Glutamatergic neuron (in vitro differentiated cells): Measurements from ENCODE around the gene PIGO. TPM values are rescaled to one million over a fixed set of nuclear protein-coding genes. Genes with fewer than 3 reads are reported as not detected.

Source experiments
- DNase-seq: peaks from one replicate; pipeline ENCODE4 v3.0.0; 2022
- H3K27ac Mint-ChIP-seq: one replicate; pipeline ENCODE4 v1.8.0; 2020; ENCODE audit warnings: mild to moderate bottlenecking, mixed read lengths, inconsistent platforms; ENCODE audit not compliant: unreplicated experiment
- H3K27me3 Mint-ChIP-seq: one replicate; pipeline ENCODE4 v1.8.0; 2020; ENCODE audit warnings: mild to moderate bottlenecking, moderate library complexity, mixed read lengths, inconsistent platforms; ENCODE audit not compliant: unreplicated experiment
- H3K36me3 Mint-ChIP-seq: one replicate; pipeline ENCODE4 v1.8.0; 2020; ENCODE audit warnings: mild to moderate bottlenecking, mixed read lengths, inconsistent platforms; ENCODE audit not compliant: unreplicated experiment
- H3K4me1 Mint-ChIP-seq: one replicate; pipeline ENCODE4 v1.8.0; 2020; ENCODE audit warnings: mild to moderate bottlenecking, low read depth, mixed read lengths, inconsistent platforms; ENCODE audit not compliant: unreplicated experiment
- H3K4me3 Mint-ChIP-seq: one replicate; pipeline ENCODE4 v1.8.0; 2020; ENCODE audit warnings: mild to moderate bottlenecking, mixed read lengths, inconsistent platforms; ENCODE audit not compliant: unreplicated experiment
- H3K9me3 Mint-ChIP-seq: one replicate; pipeline ENCODE4 v1.8.0; 2020; ENCODE audit warnings: mild to moderate bottlenecking, moderate library complexity, mixed read lengths, inconsistent platforms; ENCODE audit not compliant: unreplicated experiment
- total RNA-seq: library from RNA; stranded (reverse); fragmentation: NEBNext Ultra II Directional; extraction: Animal tissue kit (Norgen Biotek cat#: 25700); gene quantifications from one replicate; pipeline ENCODE4 v1.2.1, GENCODE V29; 2021; ENCODE audit not compliant: unreplicated experiment
- TF ChIP-seq, protein P1 (sequence below): fragments of 200-600 bp; sonication (generic); IDR thresholded peaks from one replicate; pipeline ENCODE4 v1.5.0; 2021; ENCODE audit not compliant: partially characterized antibody, unreplicated experiment

The PIGO gene
- total RNA-seq, 1 donor from 2014 or later, result 19.0 TPM

DNA sequence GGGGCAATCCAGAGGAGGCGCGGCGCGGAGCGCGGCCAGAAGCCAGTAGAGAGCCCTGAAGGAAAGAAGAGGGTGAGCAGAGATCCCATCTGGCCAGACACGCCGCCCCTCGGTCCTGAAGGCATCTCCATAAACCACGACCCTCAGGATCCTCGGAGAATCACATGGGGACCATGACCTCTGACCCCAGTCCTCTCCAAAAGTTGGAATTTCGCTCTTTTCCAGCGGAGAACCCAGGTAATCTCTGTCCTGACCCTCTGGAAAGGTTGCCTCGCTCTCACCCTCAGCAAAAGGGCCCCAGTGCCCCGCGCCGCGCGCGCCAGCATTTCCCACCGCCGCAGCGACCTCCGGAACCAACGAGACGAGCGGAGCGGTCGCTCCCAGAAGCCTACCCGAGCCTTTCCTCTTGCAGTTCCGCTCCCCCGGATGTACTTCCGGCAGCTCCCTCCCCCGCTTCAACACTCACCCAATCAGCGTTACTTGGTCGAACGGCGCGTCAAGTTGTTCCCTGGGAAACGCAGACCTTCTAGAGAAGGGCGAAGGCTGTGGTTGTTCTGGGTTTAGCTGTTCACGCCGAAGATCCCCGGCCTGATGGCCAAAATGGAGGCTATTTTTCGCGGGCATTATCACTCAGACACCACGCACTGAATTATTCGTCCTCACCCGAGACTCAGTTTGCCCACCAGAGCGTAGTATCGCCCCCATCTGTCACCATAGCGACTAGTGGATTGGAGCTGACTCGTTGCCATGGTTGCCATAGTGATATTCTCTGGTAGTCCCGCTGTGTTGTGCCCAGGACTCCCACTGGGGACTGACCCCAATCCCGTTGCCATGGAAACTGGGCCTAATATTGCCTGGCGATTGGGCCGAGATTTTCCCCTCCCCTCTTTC lies 6.6 kb upstream of the PIGO start, which contains the start of gene STOML2:
Gene STOML2, minus strand, starts transcription at position 363 of the 891 bp plus-strand sequence. Its CDS starts 37 bp downstream, at position 326.
- H3K4me3 Mint-ChIP-seq, result peak within 1 kb of the TSS; percentile 96
- peak; percentile 89 for DNase-seq
- H3K4me1 Mint-ChIP-seq, result peaks cover 22% of the 10 kb centered on the region
- peaks cover 8% of the 10 kb centered on the region for H3K27me3 Mint-ChIP-seq
- H3K27ac Mint-ChIP-seq, result peak within 1 kb of the TSS; percentile 86
- no peaks in the 10 kb centered on the region for H3K36me3 Mint-ChIP-seq
- TF ChIP-seq, protein P1, sequence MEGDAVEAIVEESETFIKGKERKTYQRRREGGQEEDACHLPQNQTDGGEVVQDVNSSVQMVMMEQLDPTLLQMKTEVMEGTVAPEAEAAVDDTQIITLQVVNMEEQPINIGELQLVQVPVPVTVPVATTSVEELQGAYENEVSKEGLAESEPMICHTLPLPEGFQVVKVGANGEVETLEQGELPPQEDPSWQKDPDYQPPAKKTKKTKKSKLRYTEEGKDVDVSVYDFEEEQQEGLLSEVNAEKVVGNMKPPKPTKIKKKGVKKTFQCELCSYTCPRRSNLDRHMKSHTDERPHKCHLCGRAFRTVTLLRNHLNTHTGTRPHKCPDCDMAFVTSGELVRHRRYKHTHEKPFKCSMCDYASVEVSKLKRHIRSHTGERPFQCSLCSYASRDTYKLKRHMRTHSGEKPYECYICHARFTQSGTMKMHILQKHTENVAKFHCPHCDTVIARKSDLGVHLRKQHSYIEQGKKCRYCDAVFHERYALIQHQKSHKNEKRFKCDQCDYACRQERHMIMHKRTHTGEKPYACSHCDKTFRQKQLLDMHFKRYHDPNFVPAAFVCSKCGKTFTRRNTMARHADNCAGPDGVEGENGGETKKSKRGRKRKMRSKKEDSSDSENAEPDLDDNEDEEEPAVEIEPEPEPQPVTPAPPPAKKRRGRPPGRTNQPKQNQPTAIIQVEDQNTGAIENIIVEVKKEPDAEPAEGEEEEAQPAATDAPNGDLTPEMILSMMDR, result no peak
- H3K9me3 Mint-ChIP-seq, result peaks cover 12% of the 10 kb centered on the region

DNA sequence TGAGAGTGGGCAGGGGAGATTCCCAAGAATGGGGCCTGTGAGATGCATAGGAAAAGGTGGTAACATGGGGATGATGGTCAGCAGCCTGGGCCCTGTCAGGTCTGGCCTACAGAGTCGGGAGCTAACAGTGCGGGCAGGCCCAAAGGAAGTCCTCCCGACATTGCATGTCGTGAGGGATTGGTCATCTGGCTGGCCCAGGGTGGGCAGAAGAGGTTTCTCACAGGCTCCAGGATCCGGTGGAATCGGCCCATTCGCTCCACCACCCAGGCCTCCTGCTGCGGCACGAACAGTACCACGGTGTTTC lies 6.0 kb upstream of the PIGO start:
- H3K27ac Mint-ChIP-seq, result peak overlapping the region; percentile 86
- H3K36me3 Mint-ChIP-seq, result no peaks in the 10 kb centered on the region
- no peak for DNase-seq
- H3K4me1 Mint-ChIP-seq, result peaks cover 22% of the 10 kb centered on the region
- H3K27me3 Mint-ChIP-seq, result peaks cover 8% of the 10 kb centered on the region
- TF ChIP-seq, protein P1, result no peak
- peak overlapping the region; percentile 96 for H3K4me3 Mint-ChIP-seq
- peaks cover 12% of the 10 kb centered on the region for H3K9me3 Mint-ChIP-seq

DNA sequence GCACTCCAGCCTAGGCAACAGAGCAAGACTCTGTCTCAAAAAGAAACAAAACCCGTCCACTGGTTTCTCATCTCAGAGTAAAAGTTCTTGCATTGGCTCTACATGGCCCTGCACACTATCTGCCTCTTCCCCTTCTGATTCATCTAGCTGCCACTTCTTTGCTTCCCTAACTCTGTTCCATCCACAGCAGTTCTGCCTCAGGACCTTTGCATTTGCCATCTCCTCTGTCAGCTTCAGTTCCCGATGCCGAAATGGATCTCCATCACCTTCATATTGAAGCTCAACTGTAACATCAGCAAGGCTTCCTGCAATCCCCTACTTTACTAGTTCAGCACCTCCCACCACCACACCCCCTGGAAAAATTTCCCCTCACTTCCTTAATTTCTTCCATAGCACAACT lies 1.2 kb upstream of the PIGO start:
- TF ChIP-seq, protein P1, result no peak
- H3K36me3 Mint-ChIP-seq, result no peaks in the 10 kb centered on the region
- DNase-seq, result no peak
- H3K4me1 Mint-ChIP-seq, result peaks cover 6% of the 10 kb centered on the region
- peak overlapping the region; percentile 37 for H3K4me3 Mint-ChIP-seq
- H3K9me3 Mint-ChIP-seq, result peaks cover 3% of the 10 kb centered on the region
- H3K27me3 Mint-ChIP-seq, result no peaks in the 10 kb centered on the region
- H3K27ac Mint-ChIP-seq, result peak overlapping the region; percentile 65

DNA sequence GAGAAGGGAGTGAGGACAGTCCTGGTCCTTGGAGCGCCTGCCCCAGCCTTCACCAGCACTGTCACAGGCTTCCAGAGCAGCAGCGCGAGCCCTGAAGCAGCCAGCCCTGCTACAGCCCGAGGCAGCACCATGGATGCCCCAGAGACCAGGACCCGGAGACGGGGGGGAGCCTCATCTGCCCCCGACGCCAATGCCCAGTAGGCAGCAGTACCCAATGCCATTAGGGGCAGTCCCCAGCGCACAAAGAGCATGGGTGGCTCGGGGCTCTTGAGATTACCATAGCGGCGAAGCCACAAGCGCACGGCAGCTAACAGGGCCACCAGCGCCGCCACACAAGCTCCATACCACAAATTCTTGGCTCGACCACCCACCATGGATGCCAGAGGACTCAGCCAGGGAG lies 4.9 kb downstream of the PIGO start:
- DNase-seq, result no peak
- H3K4me3 Mint-ChIP-seq, result no peak overlapping the region
- TF ChIP-seq, protein P1, result no peak
- no peaks in the 10 kb centered on the region for H3K27me3 Mint-ChIP-seq
- no peak overlapping the region for H3K27ac Mint-ChIP-seq
- H3K36me3 Mint-ChIP-seq, result no peaks in the 10 kb centered on the region
- H3K9me3 Mint-ChIP-seq, result peaks cover 4% of the 10 kb centered on the region
- no peaks in the 10 kb centered on the region for H3K4me1 Mint-ChIP-seq

DNA sequence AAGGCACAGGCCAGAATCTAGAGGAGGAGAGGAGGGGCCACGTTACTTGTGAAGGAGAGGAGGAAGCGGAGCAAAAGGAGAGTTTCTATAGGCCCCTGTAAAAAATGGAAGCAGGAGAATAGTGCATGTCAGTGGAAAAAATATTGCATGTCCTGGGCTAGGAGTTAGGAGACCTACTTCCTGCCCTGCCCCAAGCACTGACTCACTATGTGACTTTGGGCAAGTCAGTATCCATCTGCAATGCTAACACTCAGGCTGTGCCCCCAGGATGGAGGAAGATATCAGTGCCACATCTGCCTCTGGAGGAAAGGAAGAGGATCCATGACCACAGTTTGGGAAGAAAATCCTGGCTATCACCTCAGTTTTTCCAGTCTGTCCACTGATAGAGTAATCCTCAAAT lies 7.0 kb downstream of the PIGO start:
- no peaks in the 10 kb centered on the region for H3K4me1 Mint-ChIP-seq
- no peak for DNase-seq
- TF ChIP-seq, protein P1, result no peak
- H3K4me3 Mint-ChIP-seq, result no peak overlapping the region
- H3K27me3 Mint-ChIP-seq, result no peaks in the 10 kb centered on the region
- H3K36me3 Mint-ChIP-seq, result no peaks in the 10 kb centered on the region
- H3K27ac Mint-ChIP-seq, result no peak overlapping the region
- peaks cover 4% of the 10 kb centered on the region for H3K9me3 Mint-ChIP-seq
